ENCODE results near the gene FOXO6. TPM values are rescaled to one million over a fixed set of nuclear protein-coding genes. Genes with fewer than 3 reads are reported as not detected.

FOXO6 gene
- total and polyA plus RNA-seq, 5 donors: 1.1 to 7.0 (median 4.2) TPM

DNA sequence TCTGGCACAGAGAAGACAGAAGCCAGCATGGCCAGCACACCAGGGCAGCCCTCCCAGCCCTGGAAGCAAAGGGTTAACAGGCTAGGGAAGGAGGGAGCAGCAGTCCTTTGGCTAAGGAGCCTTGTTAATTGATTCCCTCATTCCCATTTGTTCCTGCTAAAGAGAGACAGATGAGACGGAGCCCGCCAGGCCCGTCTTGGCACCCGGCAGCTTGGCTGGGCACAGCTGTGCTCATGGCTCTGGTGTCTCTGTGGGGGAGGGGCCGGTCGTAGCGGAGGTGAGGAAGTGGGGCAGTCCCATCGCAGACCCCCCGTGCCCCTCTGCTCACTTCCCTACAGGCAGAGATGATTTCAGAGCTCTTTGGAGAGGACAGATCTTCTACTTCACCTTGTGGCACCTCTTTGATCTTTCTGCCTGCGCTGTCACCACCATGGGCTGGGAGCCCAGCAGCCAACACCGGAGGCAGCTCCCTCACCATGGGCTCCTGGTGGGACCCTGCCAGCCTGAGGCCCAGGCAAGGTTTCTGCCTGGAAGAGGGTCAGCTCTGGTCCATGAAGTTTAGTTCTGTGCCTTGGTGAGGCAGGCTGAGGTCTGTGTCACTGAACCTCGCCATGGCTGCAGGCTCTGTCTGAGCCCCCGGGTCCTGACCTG lies 38.0 kb downstream of the FOXO6 start:
- ATAC-seq (peak; percentile 49 to 64), DNase-seq (peak; percentile 46 to 84 (median 79))
- Histone ChIP-seq H3K27ac (ENCODE audit: low read length) (no peak overlapping the region), H3K4me1 (ENCODE audit: control insufficient read depth, insufficient read depth, low read length) (peaks cover 3% of the 10 kb centered on the region), H3K4me3 (ENCODE audit: low read length) (no peak overlapping the region), H3K27me3 (ENCODE audit: control insufficient read depth, insufficient read depth) (no peaks in the 10 kb centered on the region), H3K9me3 (ENCODE audit: control insufficient read depth, low read length) (no peaks in the 10 kb centered on the region)
- intact Hi-C loops (cut with DNase I): no loop called here
- 36% methylated on average over 13 of the region's 13 CpGs for WGBS

DNA sequence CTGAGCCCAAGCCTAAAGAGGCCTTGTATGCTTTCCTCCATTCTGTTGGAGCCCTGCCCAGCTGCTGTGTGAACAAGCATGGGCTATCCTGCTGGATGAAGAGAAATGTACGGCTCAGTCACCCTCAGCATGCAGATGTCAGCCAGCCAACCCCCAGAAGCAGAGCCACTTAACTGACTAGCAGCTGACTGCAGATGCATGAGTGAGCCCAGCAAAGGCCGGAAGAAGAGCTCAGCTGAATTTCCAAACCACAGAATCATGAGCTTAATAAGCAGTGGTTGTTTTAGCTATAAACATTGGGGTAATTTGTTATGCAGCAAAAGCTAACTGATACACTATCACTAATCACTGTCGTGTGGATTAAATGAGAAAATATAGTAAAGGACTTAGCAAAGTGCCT lies 39.0 kb downstream of the FOXO6 start:
- no peak overlapping the region for H3K4me3 ChIP-seq (ENCODE audit: low read length)
- intact Hi-C loops (cut with DNase I): no loop called here
- H3K9me3 ChIP-seq (ENCODE audit: control insufficient read depth, low read length): no peaks in the 10 kb centered on the region
- DNase-seq (peak in 2 of 3 donors; percentile 59), ATAC-seq (no peak)
- H3K4me1 ChIP-seq (ENCODE audit: control insufficient read depth, insufficient read depth, low read length): peaks cover 3% of the 10 kb centered on the region
- WGBS: 70% methylated on average over 3 of the region's 3 CpGs
- H3K27me3 ChIP-seq (ENCODE audit: control insufficient read depth, insufficient read depth): no peaks in the 10 kb centered on the region
- no peak overlapping the region for H3K27ac ChIP-seq (ENCODE audit: low read length)

DNA sequence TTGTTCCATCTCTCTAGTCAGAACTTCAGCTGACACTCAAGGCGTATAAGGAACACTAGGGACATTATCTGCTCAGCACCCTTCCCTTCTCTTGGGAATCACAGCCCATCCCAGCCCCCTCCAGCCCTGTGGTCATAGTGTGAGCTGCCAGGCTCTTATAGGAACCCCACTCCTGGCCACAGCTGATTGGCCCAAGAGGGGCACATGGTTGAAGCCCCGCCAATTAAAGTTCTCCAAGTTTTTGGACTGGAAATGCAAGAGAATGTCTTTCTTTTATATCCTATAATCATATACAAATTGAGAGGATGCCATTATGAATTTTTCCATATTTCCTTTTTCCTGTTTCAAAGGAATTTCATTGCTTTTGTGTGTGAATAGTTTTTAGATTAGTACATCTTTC lies 40.7 kb downstream of the FOXO6 start:
- H3K27ac ChIP-seq (ENCODE audit: low read length): no peak overlapping the region
- intact Hi-C loops (cut with DNase I): no loop called here
- ATAC-seq: no peak
- H3K4me3 ChIP-seq (ENCODE audit: low read length): no peak overlapping the region
- peak in 1 of 3 donors; percentile 11 for DNase-seq
- no peaks in the 10 kb centered on the region for H3K9me3 ChIP-seq (ENCODE audit: control insufficient read depth, low read length)
- H3K4me1 ChIP-seq (ENCODE audit: control insufficient read depth, insufficient read depth, low read length): peaks cover 3% of the 10 kb centered on the region
- 91% methylated on average over 2 of the region's 2 CpGs for WGBS
- H3K27me3 ChIP-seq (ENCODE audit: control insufficient read depth, insufficient read depth): no peaks in the 10 kb centered on the region

DNA sequence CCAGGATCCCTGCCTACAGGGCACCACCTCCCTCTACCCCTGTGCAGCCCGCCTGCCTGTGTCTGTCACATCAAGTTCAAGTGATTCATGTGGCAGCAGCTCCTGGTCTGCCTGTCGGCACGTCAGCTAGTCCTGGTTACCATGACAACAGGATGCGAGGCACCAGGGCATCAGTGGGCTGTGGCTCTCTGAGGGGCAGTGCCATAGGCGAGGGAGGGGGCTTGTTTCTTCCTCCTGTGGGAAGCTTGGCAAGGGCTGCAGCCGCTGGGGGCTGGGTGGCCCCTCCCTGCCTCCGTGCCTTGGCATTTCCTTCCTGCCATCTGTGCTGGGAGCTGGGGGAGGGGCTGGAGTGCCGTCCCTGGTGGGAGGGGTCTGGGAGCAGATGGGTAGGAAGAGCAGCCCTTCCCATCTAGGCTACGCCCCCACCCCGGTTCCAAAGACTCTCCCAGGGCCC lies 43.1 kb downstream of the FOXO6 start:
- peak in 2 of 3 donors; percentile 68 to 70 for DNase-seq
- Histone ChIP-seq H3K27ac (ENCODE audit: low read length) (no peak overlapping the region), H3K4me1 (ENCODE audit: control insufficient read depth, insufficient read depth, low read length) (no peaks in the 10 kb centered on the region), H3K4me3 (ENCODE audit: low read length) (no peak overlapping the region), H3K9me3 (ENCODE audit: control insufficient read depth, low read length) (no peaks in the 10 kb centered on the region), H3K27me3 (ENCODE audit: control insufficient read depth, insufficient read depth) (no peaks in the 10 kb centered on the region)
- 13% methylated on average over 10 of the region's 10 CpGs for WGBS
- peak; percentile 27 to 36 for ATAC-seq
- intact Hi-C loops (cut with DNase I): no loop called here

DNA sequence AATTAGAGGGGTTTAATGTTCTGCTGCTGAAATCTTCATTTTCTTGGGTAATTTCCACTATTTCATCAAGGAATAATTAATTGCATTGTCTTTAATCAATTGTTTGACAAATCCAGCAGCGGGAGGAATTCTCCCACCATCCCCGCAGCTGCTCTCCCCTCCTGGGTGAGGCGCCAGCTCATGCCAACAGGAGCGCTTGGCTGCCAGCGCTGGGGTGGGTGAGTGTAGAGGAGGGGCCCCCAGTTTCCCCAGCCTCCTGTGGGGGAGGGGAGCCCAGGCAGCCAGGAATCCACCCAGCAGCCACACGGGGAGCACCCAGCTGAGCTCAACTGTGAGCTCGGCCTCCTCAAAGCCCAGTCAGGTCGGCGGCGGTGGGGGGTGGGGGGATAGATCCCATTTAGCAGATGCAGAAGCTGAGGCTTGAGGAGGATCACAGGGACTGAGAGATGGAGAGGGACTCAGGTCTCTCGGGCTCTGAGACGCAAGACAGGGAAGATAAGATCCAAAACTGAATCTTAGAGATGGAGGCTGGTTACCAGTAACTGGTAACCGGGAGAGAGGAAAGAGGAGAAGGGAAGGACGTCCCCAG lies 46.5 kb downstream of the FOXO6 start:
- DNase-seq: peak in 2 of 3 donors; percentile 29 to 39
- WGBS: 63% methylated on average over 14 of the region's 14 CpGs
- H3K9me3 ChIP-seq (ENCODE audit: control insufficient read depth, low read length): no peaks in the 10 kb centered on the region
- intact Hi-C loops (cut with DNase I): no loop called here
- H3K27me3 ChIP-seq (ENCODE audit: control insufficient read depth, insufficient read depth): no peaks in the 10 kb centered on the region
- ATAC-seq: no peak
- H3K4me3 ChIP-seq (ENCODE audit: low read length): no peak overlapping the region
- no peak overlapping the region for H3K27ac ChIP-seq (ENCODE audit: low read length)
- no peaks in the 10 kb centered on the region for H3K4me1 ChIP-seq (ENCODE audit: control insufficient read depth, insufficient read depth, low read length)

- 53% methylated on average over 6 of the region's 6 CpGs for WGBS
- H3K27me3 ChIP-seq (ENCODE audit: control insufficient read depth, insufficient read depth): no peaks in the 10 kb centered on the region
- H3K9me3 ChIP-seq (ENCODE audit: control insufficient read depth, low read length): no peaks in the 10 kb centered on the region
- DNase-seq (no peak), ATAC-seq (no peak)
- H3K4me3 ChIP-seq (ENCODE audit: low read length): no peak overlapping the region
- H3K4me1 ChIP-seq (ENCODE audit: control insufficient read depth, insufficient read depth, low read length): no peaks in the 10 kb centered on the region
- H3K27ac ChIP-seq (ENCODE audit: low read length): no peak overlapping the region
- intact Hi-C loops (cut with DNase I): no loop called here
Observed at GRCh38 chr1:41408691-41409090, 47.5 kb downstream of the FOXO6 start.

DNA sequence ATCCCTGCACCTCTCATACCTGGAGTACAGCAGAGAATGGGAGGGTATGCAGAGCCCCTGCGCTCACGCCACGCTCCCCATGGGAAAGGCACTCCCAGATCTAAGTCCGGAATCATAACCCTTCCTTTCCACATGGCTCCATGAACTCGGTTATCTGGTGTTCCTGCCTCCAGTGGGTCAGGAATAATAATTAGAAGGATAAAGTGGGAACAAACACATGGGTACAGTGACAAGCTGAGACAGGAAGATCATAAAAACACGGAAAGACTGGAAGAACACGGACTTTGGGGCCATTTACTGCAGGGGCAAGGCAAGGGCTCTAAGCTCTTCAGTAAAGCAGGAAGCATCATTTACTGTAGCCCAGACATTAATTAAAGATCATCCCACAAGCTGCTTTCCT lies 48.6 kb downstream of the FOXO6 start:
- intact Hi-C loops (cut with DNase I): loop anchor here in 1 of 4 donors (10.0 kb wide), 1 partner anchor 85 kb away; no protein-coding TSS in a partner anchor
- no peak overlapping the region for H3K4me3 ChIP-seq (ENCODE audit: low read length)
- H3K27ac ChIP-seq (ENCODE audit: low read length): no peak overlapping the region
- DNase-seq (peak in 1 of 3 donors; percentile 10), ATAC-seq (no peak)
- H3K4me1 ChIP-seq (ENCODE audit: control insufficient read depth, insufficient read depth, low read length): no peaks in the 10 kb centered on the region
- no peaks in the 10 kb centered on the region for H3K27me3 ChIP-seq (ENCODE audit: control insufficient read depth, insufficient read depth)
- H3K9me3 ChIP-seq (ENCODE audit: control insufficient read depth, low read length): no peaks in the 10 kb centered on the region
- 74% methylated on average over 7 of the region's 7 CpGs for WGBS

DNA sequence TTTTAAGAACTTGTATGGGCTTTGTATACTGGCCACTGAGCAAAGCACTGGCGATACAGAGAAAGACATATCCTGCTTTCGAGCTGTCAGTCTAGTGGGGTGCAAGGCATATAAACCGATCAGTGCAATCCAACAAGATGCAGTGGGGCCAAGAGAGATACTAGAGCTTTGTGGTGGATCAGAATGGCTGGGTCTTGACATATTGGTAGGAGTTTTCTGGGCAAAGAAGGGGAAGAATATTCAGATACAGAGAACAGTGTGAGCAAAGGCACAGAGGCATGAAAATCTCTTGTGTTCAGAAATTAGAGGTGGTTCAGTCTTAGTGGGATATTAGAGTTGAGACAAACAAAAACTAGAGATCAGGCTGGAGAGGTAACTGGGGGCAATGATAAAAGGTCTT lies 49.2 kb downstream of the FOXO6 start:
- intact Hi-C loops (cut with DNase I): loop anchor here in 1 of 4 donors (10.0 kb wide), 1 partner anchor 86 kb away; no protein-coding TSS in a partner anchor
- H3K4me1 ChIP-seq (ENCODE audit: control insufficient read depth, insufficient read depth, low read length): no peaks in the 10 kb centered on the region
- no peak for DNase-seq
- WGBS: 91% methylated on average over 3 of the region's 3 CpGs
- H3K27me3 ChIP-seq (ENCODE audit: control insufficient read depth, insufficient read depth): no peaks in the 10 kb centered on the region
- H3K27ac ChIP-seq (ENCODE audit: low read length): no peak overlapping the region
- H3K9me3 ChIP-seq (ENCODE audit: control insufficient read depth, low read length): no peaks in the 10 kb centered on the region
- H3K4me3 ChIP-seq (ENCODE audit: low read length): no peak overlapping the region
- no peak for ATAC-seq

DNA sequence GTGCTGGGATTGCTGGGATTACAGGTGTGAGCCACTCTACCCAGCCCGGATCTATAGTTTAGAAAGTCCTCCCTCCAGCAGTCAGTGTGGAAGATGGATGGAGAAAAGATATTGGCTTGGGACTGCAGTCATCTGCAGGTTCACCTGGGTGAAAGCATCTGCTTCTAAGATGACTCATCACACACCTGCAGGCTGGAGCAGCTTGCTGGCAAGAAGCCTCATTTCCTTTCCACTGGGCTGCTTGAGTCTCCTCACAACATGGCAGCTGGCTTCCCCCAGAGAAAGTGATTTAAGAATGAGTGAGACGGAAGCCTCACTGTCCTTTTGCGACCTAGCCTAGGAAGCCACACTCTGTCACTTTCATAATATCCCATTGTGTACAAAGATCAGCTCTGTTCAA lies 50.0 kb downstream of the FOXO6 start:
- WGBS: 92% methylated on average over 3 of the region's 3 CpGs
- H3K4me3 ChIP-seq (ENCODE audit: low read length): no peak overlapping the region
- intact Hi-C loops (cut with DNase I): loop anchor here in 1 of 4 donors (10.0 kb wide), 1 partner anchor 86 kb away; no protein-coding TSS in a partner anchor
- H3K27ac ChIP-seq (ENCODE audit: low read length): no peak overlapping the region
- no peaks in the 10 kb centered on the region for H3K27me3 ChIP-seq (ENCODE audit: control insufficient read depth, insufficient read depth)
- H3K9me3 ChIP-seq (ENCODE audit: control insufficient read depth, low read length): no peaks in the 10 kb centered on the region
- ATAC-seq (no peak), DNase-seq (no peak)
- H3K4me1 ChIP-seq (ENCODE audit: control insufficient read depth, insufficient read depth, low read length): no peaks in the 10 kb centered on the region

DNA sequence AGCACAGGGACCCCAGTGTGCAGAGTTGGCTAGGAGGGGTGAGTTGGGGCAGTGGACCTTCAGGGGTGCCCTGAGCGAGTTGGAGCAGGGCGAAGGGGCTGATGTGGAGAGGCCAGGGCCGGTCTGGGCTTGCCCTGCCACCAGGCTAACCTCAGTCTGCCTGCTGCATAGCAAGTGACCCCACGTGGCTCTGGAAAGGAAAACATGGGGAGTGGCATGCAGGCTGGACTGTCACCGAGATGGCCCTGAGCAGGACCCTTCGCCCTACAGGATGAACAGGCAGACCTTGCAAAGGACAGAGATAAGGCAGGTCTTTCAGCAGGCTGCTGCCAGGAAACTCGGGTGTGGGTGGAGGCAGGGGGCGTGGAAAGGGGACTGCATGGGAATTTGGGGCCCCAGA lies 51.5 kb downstream of the FOXO6 start:
- intact Hi-C loops (cut with DNase I): loop anchor here in 1 of 4 donors (10.0 kb wide), 1 partner anchor 88 kb away; no protein-coding TSS in a partner anchor
- H3K27ac ChIP-seq (ENCODE audit: low read length): no peak overlapping the region
- ATAC-seq (no peak), DNase-seq (peak in 1 of 3 donors; percentile 0)
- H3K4me3 ChIP-seq (ENCODE audit: low read length): no peak overlapping the region
- no peaks in the 10 kb centered on the region for H3K9me3 ChIP-seq (ENCODE audit: control insufficient read depth, low read length)
- 48% methylated on average over 8 of the region's 8 CpGs for whole genome bisulfite sequencing
- no peaks in the 10 kb centered on the region for H3K4me1 ChIP-seq (ENCODE audit: control insufficient read depth, insufficient read depth, low read length)
- no peaks in the 10 kb centered on the region for H3K27me3 ChIP-seq (ENCODE audit: control insufficient read depth, insufficient read depth)

DNA sequence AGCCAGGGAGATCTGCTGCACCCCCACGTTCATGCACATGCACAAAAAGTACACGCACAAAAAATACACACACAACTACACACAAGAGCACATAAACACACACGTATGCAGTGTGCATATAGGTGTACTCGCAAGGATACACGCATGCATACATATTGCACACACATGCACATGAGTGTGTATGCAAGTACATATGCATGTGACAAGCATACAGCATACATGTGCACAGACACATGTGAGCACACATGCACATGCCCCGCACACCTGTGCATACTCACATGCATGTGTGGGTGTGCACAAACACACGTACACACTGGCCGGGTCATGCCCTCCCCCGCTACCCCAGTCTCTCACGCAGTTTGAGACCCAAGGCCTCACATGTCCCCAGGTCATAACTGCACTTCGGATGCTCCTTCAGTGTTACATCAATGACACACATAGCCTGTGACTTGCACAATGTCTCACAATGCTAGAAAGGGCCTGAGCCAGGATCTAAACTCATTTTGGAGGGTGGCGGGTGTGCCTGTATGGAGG lies 52.6 kb downstream of the FOXO6 start:
- peak in 1 of 3 donors; percentile 35 for DNase-seq
- no peak overlapping the region for H3K4me3 ChIP-seq (ENCODE audit: low read length)
- H3K9me3 ChIP-seq (ENCODE audit: control insufficient read depth, low read length): no peaks in the 10 kb centered on the region
- ATAC-seq: no peak
- H3K4me1 ChIP-seq (ENCODE audit: control insufficient read depth, insufficient read depth, low read length): no peaks in the 10 kb centered on the region
- intact Hi-C loops (cut with DNase I): loop anchor here in 1 of 4 donors (10.0 kb wide), 1 partner anchor 89 kb away; no protein-coding TSS in a partner anchor
- WGBS: 87% methylated on average over 12 of the region's 12 CpGs
- H3K27me3 ChIP-seq (ENCODE audit: control insufficient read depth, insufficient read depth): no peaks in the 10 kb centered on the region
- H3K27ac ChIP-seq (ENCODE audit: low read length): no peak overlapping the region
